Esophagus (tissue), 2 donors: ENCODE measurements around the gene SSR2. TPM values are rescaled to one million over a fixed set of nuclear protein-coding genes. Genes with fewer than 3 reads are reported as not detected.

Experiments used
- H3K27ac ChIP-seq, 2 donors: one replicate each; pipeline ENCODE4 v1.5.1; 2013; ENCODE audit warnings: low read depth in 2 of 2, mild to moderate bottlenecking in 2 of 2, inconsistent platforms in 1 of 2, low read length in 1 of 2, moderate library complexity in 1 of 2
- H3K27me3 ChIP-seq, 2 donors: one replicate each; pipeline ENCODE4 v1.6.1; 2013; ENCODE audit warnings: low read length in 2 of 2, control low read depth in 1 of 2, mild to moderate bottlenecking in 1 of 2; ENCODE audit not compliant: insufficient read depth in 2 of 2, control insufficient read depth in 1 of 2
- H3K36me3 ChIP-seq, 2 donors: one replicate each; pipeline ENCODE4 v1.6.1; 2013; ENCODE audit warnings: low read length in 1 of 2; ENCODE audit not compliant: control insufficient read depth in 2 of 2, insufficient read depth in 2 of 2
- H3K4me1 ChIP-seq, 2 donors: one replicate each; pipeline ENCODE4 v1.6.1; 2013; ENCODE audit warnings: low read length in 1 of 2; ENCODE audit not compliant: control insufficient read depth in 2 of 2, insufficient read depth in 2 of 2
- H3K4me3 ChIP-seq, 2 donors: one replicate each; pipeline ENCODE4 v1.5.1; 2013; ENCODE audit warnings: low read length in 2 of 2, mild to moderate bottlenecking in 2 of 2, low read depth in 1 of 2, moderate library complexity in 1 of 2
- H3K9me3 ChIP-seq, 2 donors: one replicate each; pipeline ENCODE4 v1.6.1; 2013; ENCODE audit warnings: mild to moderate bottlenecking in 2 of 2, low read depth in 1 of 2, low read length in 1 of 2, moderate library complexity in 1 of 2; ENCODE audit not compliant: control insufficient read depth in 2 of 2, insufficient read depth in 1 of 2
- WGBS, 2 donors: extraction: QIAGEN DNeasy Blood & Tissue Kit; methylation state at CpG; one replicate each; pipeline ENCODE4 v1.1.7; 2013; 5-methylcytosine and 5-hydroxymethylcytosine counted together
- polyA plus RNA-seq, 2 donors: library from polyadenylated mRNA; stranded (reverse); fragments of 200-250 nt; gene quantifications; one replicate each; pipeline ENCODE4 v1.2.3, GENCODE V29; 2013
- donor health status: healthy with polysubstance abuse.
- donor health status: Bipolar disorder and iron deficiency.

SSR2 gene
- polyA plus RNA-seq: 100 to 1,000 TPM in 1 of 2 donors, 10 to 100 TPM in 1; 67.0 to 145 TPM

GRCh38 chr1:156020293-156021092 is at the start of gene SSR2:
Gene SSR2, minus strand, starts transcription at chr1:156020951. Its CDS starts 784 bp downstream, at chr1:156020167.
- H3K4me1 ChIP-seq: no peaks in the 10 kb centered on the region
- H3K36me3 ChIP-seq: peaks cover 3 to 4% of the 10 kb centered on the region in 2 donors
- peak within 1 kb of the TSS; percentile 64 to 94 for H3K27ac ChIP-seq
- peak within 1 kb of the TSS; percentile 71 to 96 for H3K4me3 ChIP-seq
- 0% methylated on average over 45 of the region's 45 CpGs for WGBS, 2 donors
- no peaks in the 10 kb centered on the region for H3K27me3 ChIP-seq
- no peaks in the 10 kb centered on the region for H3K9me3 ChIP-seq

DNA sequence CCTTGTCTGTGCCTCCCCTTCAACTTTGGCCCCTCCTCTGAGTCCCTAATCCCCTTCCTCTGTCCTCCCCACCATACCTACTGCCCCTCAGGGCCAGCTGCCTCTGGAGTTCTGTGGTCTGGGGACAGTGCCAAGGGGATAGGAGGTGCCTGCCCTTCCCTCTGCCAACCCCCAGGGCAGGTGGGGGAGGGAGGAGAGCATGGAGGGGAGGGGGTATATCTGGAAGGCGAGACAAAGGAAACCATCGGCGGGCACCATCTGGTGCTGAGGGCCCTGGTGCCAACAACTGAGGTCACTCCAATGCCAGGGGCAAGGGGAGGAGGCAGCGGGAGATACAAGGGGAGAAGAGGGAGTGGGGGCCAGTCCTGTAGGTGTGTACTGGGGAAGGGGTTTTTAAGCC is 49.8 kb upstream of the SSR2 start:
- no peak overlapping the region for H3K27ac ChIP-seq
- no peaks in the 10 kb centered on the region for H3K4me1 ChIP-seq
- H3K27me3 ChIP-seq: no peaks in the 10 kb centered on the region
- H3K9me3 ChIP-seq: no peaks in the 10 kb centered on the region
- WGBS, 2 donors: 39 to 67% methylated on average over 4 of the region's 4 CpGs
- H3K36me3 ChIP-seq: peaks cover 0 to 23% of the 10 kb centered on the region in 2 donors
- no peak overlapping the region for H3K4me3 ChIP-seq

DNA sequence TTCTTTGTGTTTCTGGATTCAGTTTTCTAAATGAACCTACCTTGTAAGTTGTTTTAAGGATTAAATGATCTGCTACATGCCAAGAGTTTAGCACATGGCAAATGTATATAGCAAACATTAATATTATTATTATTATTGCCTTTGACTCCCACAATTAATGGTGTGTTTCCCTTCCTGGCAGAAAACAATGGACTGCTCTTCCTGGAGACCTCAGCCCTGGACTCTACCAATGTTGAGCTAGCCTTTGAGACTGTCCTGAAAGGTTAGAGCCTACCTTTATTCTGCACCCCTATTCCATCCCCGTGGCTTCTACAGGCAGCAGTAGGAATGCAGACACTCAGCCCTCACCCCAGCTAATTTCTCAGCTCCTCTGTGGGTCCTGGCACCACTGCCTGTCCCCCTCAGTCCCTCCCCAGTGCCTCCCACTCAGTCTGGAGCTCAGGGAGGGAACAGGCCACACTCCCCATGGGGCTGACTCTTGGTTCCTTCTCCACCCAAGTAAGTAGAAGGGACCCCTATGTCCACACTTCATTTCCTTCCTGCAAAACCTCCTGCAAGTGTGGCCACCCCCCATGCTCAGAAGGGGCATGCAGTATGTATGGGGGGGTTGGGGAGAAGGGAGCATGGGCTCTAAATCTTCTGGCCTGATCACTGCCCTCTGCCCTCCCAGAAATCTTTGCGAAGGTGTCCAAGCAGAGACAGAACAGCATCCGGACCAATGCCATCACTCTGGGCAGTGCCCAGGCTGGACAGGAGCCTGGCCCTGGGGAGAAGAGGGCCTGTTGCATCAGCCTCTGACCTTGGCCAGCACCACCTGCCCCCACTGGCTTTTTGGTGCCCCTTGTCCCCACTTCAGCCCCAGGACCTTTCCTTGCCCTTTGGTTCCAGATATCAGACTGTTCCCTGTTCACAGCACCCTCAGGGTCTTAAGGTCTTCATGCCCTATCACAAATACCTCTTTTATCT is 49.0 kb upstream of the SSR2 start:
- 91 to 93% methylated on average over 3 of the region's 3 CpGs for WGBS, 2 donors
- Histone ChIP-seq H3K27ac (no peak overlapping the region), H3K9me3 (no peaks in the 10 kb centered on the region), H3K4me3 (no peak overlapping the region), H3K36me3 (peaks cover 0 to 29% of the 10 kb centered on the region in 2 donors), H3K4me1 (no peaks in the 10 kb centered on the region), H3K27me3 (no peaks in the 10 kb centered on the region)

GRCh38 chr1:156067262-156067661 is 46.5 kb upstream of the SSR2 start:
- Histone ChIP-seq H3K36me3 (peaks cover 0 to 27% of the 10 kb centered on the region in 2 donors), H3K27me3 (no peaks in the 10 kb centered on the region), H3K9me3 (no peaks in the 10 kb centered on the region), H3K27ac (no peak overlapping the region), H3K4me1 (peaks cover 0 to 2% of the 10 kb centered on the region in 2 donors), H3K4me3 (no peak overlapping the region)
- WGBS, 2 donors: 65 to 83% methylated on average over 2 of the region's 2 CpGs

- Histone ChIP-seq H3K4me3 (no peak overlapping the region), H3K9me3 (no peaks in the 10 kb centered on the region), H3K36me3 (peaks cover 0 to 27% of the 10 kb centered on the region in 2 donors), H3K4me1 (peaks cover 0 to 2% of the 10 kb centered on the region in 2 donors), H3K27me3 (no peaks in the 10 kb centered on the region), H3K27ac (no peak overlapping the region)
- 76 to 82% methylated on average over 16 of the region's 16 CpGs for WGBS, 2 donors
These were observed 45.1 kb upstream of the SSR2 start for GRCh38 chr1:156065871-156066270.

GRCh38 chr1:156065212-156065611 is 44.5 kb upstream of the SSR2 start:
- Histone ChIP-seq H3K27ac (no peak overlapping the region), H3K9me3 (no peaks in the 10 kb centered on the region), H3K4me3 (no peak overlapping the region), H3K27me3 (no peaks in the 10 kb centered on the region), H3K4me1 (peaks cover 0 to 2% of the 10 kb centered on the region in 2 donors), H3K36me3 (peaks cover 0 to 26% of the 10 kb centered on the region in 2 donors)
- WGBS, 2 donors: 84% methylated on average over 3 of the region's 3 CpGs

GRCh38 chr1:156064615-156065014 is 43.9 kb upstream of the SSR2 start:
- peak overlapping the region in 1 of 2 donors; percentile 40 for H3K27ac ChIP-seq
- H3K36me3 ChIP-seq: peaks cover 0 to 20% of the 10 kb centered on the region in 2 donors
- peaks cover 0 to 2% of the 10 kb centered on the region in 2 donors for H3K4me1 ChIP-seq
- no peak overlapping the region for H3K4me3 ChIP-seq
- no peaks in the 10 kb centered on the region for H3K9me3 ChIP-seq
- 86 to 95% methylated on average over 2 of the region's 2 CpGs for WGBS, 2 donors
- no peaks in the 10 kb centered on the region for H3K27me3 ChIP-seq

DNA sequence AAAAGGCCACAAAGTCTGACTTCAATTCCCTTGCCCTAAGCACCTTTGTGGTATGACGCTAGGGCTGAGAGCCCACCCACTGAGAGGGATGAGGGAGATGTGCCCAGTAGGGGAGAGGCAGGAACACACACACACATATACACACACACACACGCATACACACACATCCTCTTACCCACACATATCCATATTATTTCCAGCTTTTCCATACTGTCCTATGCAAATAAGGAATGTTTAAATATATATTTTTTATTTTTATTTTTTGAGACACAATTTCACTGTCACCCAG is 43.2 kb upstream of the SSR2 start:
- peaks cover 0 to 2% of the 10 kb centered on the region in 2 donors for H3K4me1 ChIP-seq
- no peaks in the 10 kb centered on the region for H3K9me3 ChIP-seq
- WGBS, 2 donors: 61 to 62% methylated on average over 2 of the region's 2 CpGs
- H3K27ac ChIP-seq: peak overlapping the region; percentile 47 to 54
- H3K4me3 ChIP-seq: peak overlapping the region in 1 of 2 donors; percentile 81
- H3K27me3 ChIP-seq: no peaks in the 10 kb centered on the region
- peaks cover 0 to 18% of the 10 kb centered on the region in 2 donors for H3K36me3 ChIP-seq

DNA sequence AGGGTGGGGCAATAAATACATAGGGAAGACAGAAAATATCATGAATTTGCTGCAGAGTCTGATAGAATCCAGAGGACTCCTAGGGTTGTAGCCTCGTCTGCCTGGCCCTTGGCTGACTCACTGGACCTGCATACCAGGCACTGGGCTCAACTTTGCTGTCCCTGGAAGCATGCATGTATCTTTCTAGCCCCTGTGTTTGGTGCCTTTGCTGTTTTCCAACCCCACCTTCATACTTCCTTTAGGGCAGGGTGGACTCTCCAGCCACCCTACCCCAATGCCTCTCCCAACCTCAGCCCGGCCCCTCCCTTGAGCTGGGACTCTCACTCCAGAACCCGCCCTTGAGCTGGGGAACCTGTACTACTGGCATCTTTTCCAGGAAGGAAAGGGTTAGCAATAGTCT is 41.4 kb upstream of the SSR2 start:
- Histone ChIP-seq H3K4me1 (peaks cover 0 to 2% of the 10 kb centered on the region in 2 donors), H3K27ac (peak overlapping the region; percentile 89 to 96), H3K4me3 (peak overlapping the region; percentile 58 to 81), H3K9me3 (no peaks in the 10 kb centered on the region), H3K36me3 (peaks cover 0 to 18% of the 10 kb centered on the region in 2 donors), H3K27me3 (no peaks in the 10 kb centered on the region)
- WGBS, 2 donors: 53 to 54% methylated on average over 3 of the region's 3 CpGs
